Mesendoderm (in vitro differentiated cells): ENCODE measurements around the gene UBE2E2.
"Not testable (repeated sequence)": the region's sequence is repeated elsewhere in the genome, so short reads cannot be mapped to it uniquely, and the experiment has no call there.

ENCODE experiments used
- DNase-seq: peaks from one replicate; pipeline ENCODE4 v3.0.0; 2013
- H2AK5ac ChIP-seq: 2 replicates; pipeline ENCODE4 v1.6.1; 2013; ENCODE audit warnings: low read length, inconsistent platforms
- H2BK120ac ChIP-seq: 2 replicates; pipeline ENCODE4 v1.6.1; 2013; ENCODE audit warnings: low read depth, mild to moderate bottlenecking, low read length, moderate library complexity, mixed read lengths
- H2BK15ac ChIP-seq: replicated peaks from 2 replicates; pipeline ENCODE4 v1.6.1; 2013; ENCODE audit warnings: low read depth, mild to moderate bottlenecking, moderate library complexity
- H2BK5ac ChIP-seq: 2 replicates; pipeline ENCODE4 v1.6.1; 2013; ENCODE audit warnings: low read length, inconsistent platforms
- H3K18ac ChIP-seq: 2 replicates; pipeline ENCODE4 v1.6.1; 2013; ENCODE audit warnings: mild to moderate bottlenecking, low read length, mixed read lengths
- H3K23ac ChIP-seq: one replicate; pipeline ENCODE4 v1.6.1; 2013; ENCODE audit warnings: low read length
- H3K27ac ChIP-seq: 2 replicates; pipeline ENCODE4 v1.5.1; 2013; ENCODE audit warnings: low read depth, mild to moderate bottlenecking, inconsistent platforms, low read length, moderate library complexity
- H3K27me3 ChIP-seq: 2 replicates; pipeline ENCODE4 v1.6.1; 2013; ENCODE audit warnings: low read length, control low read depth, mild to moderate bottlenecking, inconsistent platforms; ENCODE audit not compliant: insufficient read depth, poor library complexity
- H3K36me3 ChIP-seq: 2 replicates; pipeline ENCODE4 v1.6.1; 2013; ENCODE audit warnings: low read length, inconsistent platforms; ENCODE audit not compliant: control insufficient read depth, insufficient read depth
- H3K4ac ChIP-seq: one replicate; pipeline ENCODE4 v1.6.1; 2013; ENCODE audit warnings: low read depth, mild to moderate bottlenecking, low read length, moderate library complexity
- H3K4me1 ChIP-seq: 2 replicates; pipeline ENCODE4 v1.6.1; 2013; ENCODE audit warnings: low read depth, low read length, inconsistent platforms; ENCODE audit not compliant: control insufficient read depth
- H3K4me2 ChIP-seq: 2 replicates; pipeline ENCODE4 v1.6.1; 2013; ENCODE audit warnings: low read length
- H3K4me3 ChIP-seq: 2 replicates; pipeline ENCODE4 v1.5.1; 2013; ENCODE audit warnings: mild to moderate bottlenecking, low read length
- H3K56ac ChIP-seq: one replicate; pipeline ENCODE4 v1.6.1; 2013; ENCODE audit warnings: low read length
- H3K79me1 ChIP-seq: 2 replicates; pipeline ENCODE4 v1.6.1; 2013; ENCODE audit warnings: low read length, inconsistent platforms
- H3K79me2 ChIP-seq: 2 replicates; pipeline ENCODE4 v1.6.1; 2013; ENCODE audit warnings: mild to moderate bottlenecking, low read length; ENCODE audit not compliant: control insufficient read depth, insufficient read depth
- H3K9ac ChIP-seq: 2 replicates; pipeline ENCODE4 v1.6.1; 2013; ENCODE audit warnings: low read length, inconsistent platforms
- H4K5ac ChIP-seq: one replicate; pipeline ENCODE4 v1.6.1; 2013; ENCODE audit warnings: low read length
- H4K8ac ChIP-seq: one replicate; pipeline ENCODE4 v1.6.1; 2013; ENCODE audit warnings: low read depth, mild to moderate bottlenecking, control low read depth, low read length, moderate library complexity
- WGBS: extraction: QIAGEN DNeasy Blood & Tissue Kit; methylation state at CpG from one replicate; pipeline ENCODE4 v1.1.7; 2013; ENCODE audit warnings: low lambda C conversion rate, missing lambda C conversion rate; ENCODE audit not compliant: insufficient coverage; ENCODE audit errors: extremely low coverage; 5-methylcytosine and 5-hydroxymethylcytosine counted together

The UBE2E2 gene

GRCh38 chr3:23608650-23609049, 405.5 kb downstream of the UBE2E2 start:
- Histone ChIP-seq H3K56ac (no peak overlapping the region), H3K4me2 (no peak overlapping the region), H4K8ac (no peak overlapping the region), H2BK15ac (no peak overlapping the region), H4K5ac (no peak overlapping the region), H3K36me3 (no peaks in the 10 kb centered on the region), H3K23ac (no peak overlapping the region), H3K18ac (peak overlapping the region; percentile 46), H3K27me3 (no peaks in the 10 kb centered on the region), H3K79me2 (no peaks in the 10 kb centered on the region), H3K4me3 (no peak overlapping the region), H3K79me1 (no peaks in the 10 kb centered on the region), H3K4ac (no peak overlapping the region), H2AK5ac (no peak overlapping the region), H2BK120ac (no peak overlapping the region), H2BK5ac (no peak overlapping the region), H3K27ac (no peak overlapping the region), H3K9ac (no peak overlapping the region), H3K4me1 (peaks cover 2% of the 10 kb centered on the region)
- DNase-seq, result peak; percentile 40
- whole genome bisulfite sequencing, result no CpG with 5 or more reads among the region's 2 CpGs

- peaks cover 2% of the 10 kb centered on the region for H3K4me1 ChIP-seq
- no peaks in the 10 kb centered on the region for H3K36me3 ChIP-seq
- H3K4me3 ChIP-seq, result no peak overlapping the region
- no CpG with 5 or more reads among the region's 13 CpGs for WGBS
- H4K5ac ChIP-seq, result no peak overlapping the region
- H3K23ac ChIP-seq, result no peak overlapping the region
- no peak overlapping the region for H2BK5ac ChIP-seq
- DNase-seq, result peak; percentile 37
- no peak overlapping the region for H3K27ac ChIP-seq
- H3K27me3 ChIP-seq, result no peaks in the 10 kb centered on the region
- H3K4ac ChIP-seq, result no peak overlapping the region
- no peak overlapping the region for H4K8ac ChIP-seq
- no peak overlapping the region for H3K4me2 ChIP-seq
- peak overlapping the region; percentile 90 for H3K18ac ChIP-seq
- H2BK120ac ChIP-seq, result peak overlapping the region; percentile 62
- H3K56ac ChIP-seq, result no peak overlapping the region
- H2BK15ac ChIP-seq, result no peak overlapping the region
- H3K9ac ChIP-seq, result no peak overlapping the region
- H3K79me2 ChIP-seq, result no peaks in the 10 kb centered on the region
- H3K79me1 ChIP-seq, result no peaks in the 10 kb centered on the region
- H2AK5ac ChIP-seq, result no peak overlapping the region
Measured at GRCh38 chr3:23611737-23612295, 408.7 kb downstream of the UBE2E2 start.

GRCh38 chr3:23612296-23612891, 409.3 kb downstream of the UBE2E2 start:
- Histone ChIP-seq H3K4me3 (no peak overlapping the region), H3K27me3 (no peaks in the 10 kb centered on the region), H3K36me3 (no peaks in the 10 kb centered on the region), H3K79me2 (no peaks in the 10 kb centered on the region), H2BK5ac (no peak overlapping the region), H3K4me1 (peaks cover 2% of the 10 kb centered on the region), H3K27ac (no peak overlapping the region), H4K5ac (no peak overlapping the region), H2BK15ac (no peak overlapping the region), H3K56ac (no peak overlapping the region), H4K8ac (no peak overlapping the region), H3K18ac (peak overlapping the region; percentile 90), H3K9ac (no peak overlapping the region), H3K23ac (no peak overlapping the region), H2BK120ac (no peak overlapping the region), H3K4ac (no peak overlapping the region), H2AK5ac (no peak overlapping the region), H3K4me2 (no peak overlapping the region), H3K79me1 (no peaks in the 10 kb centered on the region)
- WGBS, result no CpG with 5 or more reads among the region's 15 CpGs
- no peak for DNase-seq

GRCh38 chr3:23615068-23615467, 411.9 kb downstream of the UBE2E2 start:
- Histone ChIP-seq H3K79me1 (no peaks in the 10 kb centered on the region), H3K23ac (no peak overlapping the region), H3K4me3 (no peak overlapping the region), H3K4me1 (no peaks in the 10 kb centered on the region), H3K4me2 (no peak overlapping the region), H3K27ac (no peak overlapping the region), H4K5ac (no peak overlapping the region), H3K36me3 (no peaks in the 10 kb centered on the region), H3K56ac (no peak overlapping the region), H3K9ac (no peak overlapping the region), H2BK5ac (no peak overlapping the region), H3K27me3 (no peaks in the 10 kb centered on the region), H2BK15ac (no peak overlapping the region), H3K79me2 (no peaks in the 10 kb centered on the region), H4K8ac (no peak overlapping the region), H3K18ac (no peak overlapping the region), H2BK120ac (no peak overlapping the region), H2AK5ac (no peak overlapping the region), H3K4ac (no peak overlapping the region)
- WGBS, result no CpG with 5 or more reads among the region's 5 CpGs
- no peak for DNase-seq

GRCh38 chr3:23618475-23618874, 415.3 kb downstream of the UBE2E2 start:
- H3K4ac ChIP-seq, H3K36me3 ChIP-seq, H2BK5ac ChIP-seq, H4K5ac ChIP-seq, H4K8ac ChIP-seq, H3K4me3 ChIP-seq, DNase-seq, H3K79me2 ChIP-seq, H2BK15ac ChIP-seq, H3K56ac ChIP-seq, H3K18ac ChIP-seq, H3K27me3 ChIP-seq, H3K9ac ChIP-seq, H2AK5ac ChIP-seq, H3K4me1 ChIP-seq, H3K79me1 ChIP-seq, H2BK120ac ChIP-seq, H3K4me2 ChIP-seq, H3K27ac ChIP-seq, H3K23ac ChIP-seq: not testable (repeated sequence)
- no CpG with 5 or more reads among the region's 2 CpGs for WGBS
